ENCODE results near the gene ST3GAL3.
A peak's percentile ranks its signal among the peaks of the same experiment; 100 is the strongest.

ST3GAL3 gene

GRCh38 chr1:43861988-43862735, 154.8 kb downstream of the ST3GAL3 start:
- H3K4me3 ChIP-seq: no peak overlapping the region
- intact Hi-C loops (cut with DNase I; ENCODE audit: low total_unique reads): no loop called here
- no peak for TF ChIP-seq CTCF (IDR thresholded peaks at IDR 0.05)
- H3K27ac ChIP-seq: no peak overlapping the region
- H3K36me3 ChIP-seq: no peaks in the 10 kb centered on the region
- peak in 1 of 2 donors; percentile 46 for DNase-seq
- no peaks in the 10 kb centered on the region for H3K27me3 ChIP-seq
- H3K4me1 ChIP-seq: peaks cover 0 to 18% (median 11%) of the 10 kb centered on the region in 4 donors
- no peaks in the 10 kb centered on the region for H3K9me3 ChIP-seq

GRCh38 chr1:43864111-43865045, 157.0 kb downstream of the ST3GAL3 start:
- Histone ChIP-seq H3K4me1 (peaks cover 0 to 24% (median 9%) of the 10 kb centered on the region in 4 donors), H3K27me3 (no peaks in the 10 kb centered on the region), H3K4me3 (no peak overlapping the region), H3K27ac (no peak overlapping the region), H3K9me3 (no peaks in the 10 kb centered on the region), H3K36me3 (no peaks in the 10 kb centered on the region)
- intact Hi-C loops (cut with DNase I; ENCODE audit: low total_unique reads): no loop called here
- DNase-seq: no peak
- TF ChIP-seq CTCF (IDR thresholded peaks at IDR 0.05): no peak

GRCh38 chr1:43866201-43866600, 158.9 kb downstream of the ST3GAL3 start:
- H3K4me1 ChIP-seq: peaks cover 0 to 27% (median 9%) of the 10 kb centered on the region in 4 donors
- no peaks in the 10 kb centered on the region for H3K9me3 ChIP-seq
- DNase-seq: no peak
- no peaks in the 10 kb centered on the region for H3K36me3 ChIP-seq
- intact Hi-C loops (cut with DNase I; ENCODE audit: low total_unique reads): no loop called here
- H3K27me3 ChIP-seq: no peaks in the 10 kb centered on the region
- no peak overlapping the region for H3K4me3 ChIP-seq
- no peak for TF ChIP-seq CTCF (IDR thresholded peaks at IDR 0.05)
- no peak overlapping the region for H3K27ac ChIP-seq

GRCh38 chr1:43867976-43868740, 160.8 kb downstream of the ST3GAL3 start:
- Histone ChIP-seq H3K4me1 (peaks cover 0 to 24% (median 9%) of the 10 kb centered on the region in 4 donors), H3K36me3 (no peaks in the 10 kb centered on the region), H3K4me3 (no peak overlapping the region), H3K27me3 (no peaks in the 10 kb centered on the region), H3K9me3 (no peaks in the 10 kb centered on the region), H3K27ac (peak overlapping the region; percentile 23 to 61)
- no peak for DNase-seq
- TF ChIP-seq CTCF (IDR thresholded peaks at IDR 0.05): no peak
- intact Hi-C loops (cut with DNase I; ENCODE audit: low total_unique reads): no loop called here

- peak overlapping the region; percentile 23 to 61 for H3K27ac ChIP-seq
- no peak for DNase-seq
These were observed 161.4 kb downstream of the ST3GAL3 start for GRCh38 chr1:43868741-43869067.

More at GRCh38 chr1:43868741-43869067, 161.4 kb downstream of the ST3GAL3 start:
- Histone ChIP-seq H3K27me3 (no peaks in the 10 kb centered on the region), H3K4me3 (no peak overlapping the region), H3K4me1 (peaks cover 0 to 24% (median 9%) of the 10 kb centered on the region in 4 donors), H3K36me3 (no peaks in the 10 kb centered on the region), H3K9me3 (no peaks in the 10 kb centered on the region)
- intact Hi-C loops (cut with DNase I; ENCODE audit: low total_unique reads): no loop called here
- TF ChIP-seq CTCF (IDR thresholded peaks at IDR 0.05): no peak

Measured in tibial artery (tissue), 4 donors.